GM12878 (cell line): Measurements from ENCODE around the gene RTN3.

Source experiments
- GABPA ChIP-seq: IDR thresholded peaks from 2 replicates; pipeline ENCODE4 v1.6.1; 2014; ENCODE audit warnings: antibody characterized with exemption, low read depth, mild to moderate bottlenecking, inconsistent platforms
- NRF1 ChIP-seq: conservative IDR thresholded peaks from 2 replicates; pipeline ENCODE4 v1.6.1; 2011; ENCODE audit warnings: mild to moderate bottlenecking, low read depth, low read length, improper control_type of control experiment
- RCOR1 ChIP-seq: conservative IDR thresholded peaks from 2 replicates; pipeline ENCODE4 v1.6.1; 2012; ENCODE audit warnings: low read depth, low read length, improper control_type of control experiment

GRCh38 chr11:63791495-63792167, 110.3 kb downstream of the RTN3 start:
- TF ChIP-seq RCOR1: no peak
- TF ChIP-seq NRF1: no peak
- TF ChIP-seq GABPA: no peak
